ENCODE data around the gene IGFBP5. TPM values are rescaled to one million over a fixed set of nuclear protein-coding genes. Genes with fewer than 3 reads are reported as not detected.

IGFBP5 gene
- polyA plus RNA-seq, 1 donor from 2014 or later: 1.6 TPM

- no peak overlapping the region for H3K4me2 ChIP-seq (ENCODE audit: low read length)
- no peak for TF ChIP-seq POLR2AphosphoS5 (IDR thresholded peaks at IDR 0.05)
- no peak for TF ChIP-seq RAD21 (conservative IDR thresholded peaks at IDR 0.05)
- no peak for TF ChIP-seq CTCF (IDR thresholded peaks at IDR 0.05; ENCODE audit: poor library complexity, severe bottlenecking)
- no peak for TF ChIP-seq SMC3 (conservative IDR thresholded peaks at IDR 0.05; ENCODE audit: poor library complexity)
- TF ChIP-seq TAF1 (IDR thresholded peaks at IDR 0.05; ENCODE audit: low read depth): no peak
- TF ChIP-seq MXI1 (conservative IDR thresholded peaks at IDR 0.05; ENCODE audit: poor library complexity, severe bottlenecking): no peak
- TF ChIP-seq EZH2 (IDR thresholded peaks at IDR 0.05; ENCODE audit: borderline replicate concordance, insufficient read depth, low read length, poor library complexity, severe bottlenecking): no peak
- no peak for TF ChIP-seq REST (IDR thresholded peaks at IDR 0.05; ENCODE audit: borderline replicate concordance)
- no peak for TF ChIP-seq EP300 (conservative IDR thresholded peaks at IDR 0.05; ENCODE audit: poor library complexity, severe bottlenecking)
- no peak overlapping the region for H3K27ac ChIP-seq (ENCODE audit: low read length)
Observed at GRCh38 chr2:216665242-216665641, 30.1 kb downstream of the IGFBP5 start.

GRCh38 chr2:216664593-216665034 is 30.7 kb downstream of the IGFBP5 start:
- no peak overlapping the region for H2AFZ ChIP-seq (ENCODE audit: low read depth, low read length)
- H3K27me3 ChIP-seq (ENCODE audit: insufficient read depth, low read depth, low read length): no peaks in the 10 kb centered on the region
- no peaks in the 10 kb centered on the region for H3K36me3 ChIP-seq (ENCODE audit: insufficient read depth, low read length)
- no peaks in the 10 kb centered on the region for H3K79me2 ChIP-seq (replicated peaks; ENCODE audit: insufficient read depth, low read length)
- no peaks in the 10 kb centered on the region for H3K9me2 ChIP-seq (ENCODE audit: insufficient read depth, low read length)
- H3K27ac ChIP-seq (ENCODE audit: low read length): no peak overlapping the region
- TF ChIP-seq SMC3 (conservative IDR thresholded peaks at IDR 0.05; ENCODE audit: poor library complexity) (no peak), MXI1 (conservative IDR thresholded peaks at IDR 0.05; ENCODE audit: poor library complexity, severe bottlenecking) (no peak), REST (IDR thresholded peaks at IDR 0.05; ENCODE audit: borderline replicate concordance) (no peak), POLR2AphosphoS5 (IDR thresholded peaks at IDR 0.05) (no peak), EP300 (conservative IDR thresholded peaks at IDR 0.05; ENCODE audit: poor library complexity, severe bottlenecking) (no peak), EZH2 (IDR thresholded peaks at IDR 0.05; ENCODE audit: borderline replicate concordance, insufficient read depth, low read length, poor library complexity, severe bottlenecking) (no peak), TAF1 (IDR thresholded peaks at IDR 0.05; ENCODE audit: low read depth) (no peak), CTCF (IDR thresholded peaks at IDR 0.05; ENCODE audit: poor library complexity, severe bottlenecking) (no peak), RAD21 (conservative IDR thresholded peaks at IDR 0.05) (no peak)
- H4K20me1 ChIP-seq (ENCODE audit: insufficient read depth): no peaks in the 10 kb centered on the region
- no peak overlapping the region for H3K9ac ChIP-seq (ENCODE audit: low read length)
- no peaks in the 10 kb centered on the region for H3F3A ChIP-seq (ENCODE audit: insufficient read depth, low read length, poor library complexity, severe bottlenecking)
- no peak overlapping the region for H3K4me2 ChIP-seq (ENCODE audit: low read length)
- H3K9me3 ChIP-seq (ENCODE audit: low read length): no peaks in the 10 kb centered on the region
- H3K4me3 ChIP-seq (ENCODE audit: low read length): no peak overlapping the region

More at GRCh38 chr2:216665242-216665641, 30.1 kb downstream of the IGFBP5 start:
- Histone ChIP-seq H3K79me2 (replicated peaks; ENCODE audit: insufficient read depth, low read length) (no peaks in the 10 kb centered on the region), H3K4me3 (ENCODE audit: low read length) (no peak overlapping the region), H3K36me3 (ENCODE audit: insufficient read depth, low read length) (no peaks in the 10 kb centered on the region), H3K9ac (ENCODE audit: low read length) (no peak overlapping the region), H3K9me2 (ENCODE audit: insufficient read depth, low read length) (no peaks in the 10 kb centered on the region), H2AFZ (ENCODE audit: low read depth, low read length) (no peak overlapping the region), H3K9me3 (ENCODE audit: low read length) (no peaks in the 10 kb centered on the region), H3F3A (ENCODE audit: insufficient read depth, low read length, poor library complexity, severe bottlenecking) (no peaks in the 10 kb centered on the region), H4K20me1 (ENCODE audit: insufficient read depth) (no peaks in the 10 kb centered on the region), H3K27me3 (ENCODE audit: insufficient read depth, low read depth, low read length) (no peaks in the 10 kb centered on the region)
